Thoracic aorta (tissue), 2 donors: ENCODE results near the gene NEK8. TPM values are rescaled to one million over a fixed set of nuclear protein-coding genes. Genes with fewer than 3 reads are reported as not detected.
"Not testable (repeated sequence)": the region's sequence is repeated elsewhere in the genome, so short reads cannot be mapped to it uniquely, and the experiment has no call there.

Experiments used
- ATAC-seq: fragments of 150-250 bp; one replicate; pipeline ENCODE4 v1.8.0; 2017; ENCODE audit warnings: low read depth; ENCODE audit not compliant: insufficient number of reproducible peaks, low FRiP score
- DNase-seq: peaks from one replicate; pipeline ENCODE4 v3.0.0-alpha.2; 2020; ENCODE audit warnings: low spot score
- H3K27ac ChIP-seq, 2 donors: fragments of 200-600 bp; sonication (generic); 1 replicate in 1 of 2; 2 replicates in 1 of 2; pipeline ENCODE4 v1.5.1; 2016; ENCODE audit warnings: mild to moderate bottlenecking in 2 of 2, moderate library complexity in 2 of 2
- H3K27me3 ChIP-seq: fragments of 200-600 bp; sonication (generic); replicated peaks from 2 replicates; pipeline ENCODE4 v1.6.0; 2016; ENCODE audit warnings: mild to moderate bottlenecking; ENCODE audit not compliant: insufficient read depth
- H3K36me3 ChIP-seq: fragments of 200-600 bp; sonication (generic); one replicate; pipeline ENCODE4 v1.5.1; 2016
- H3K4me1 ChIP-seq, 2 donors: fragments of 200-600 bp; sonication (generic); 1 replicate in 1 of 2; 2 replicates in 1 of 2; pipeline versions ENCODE4 v1.5.1 to v1.6.0; 2016; ENCODE audit warnings: low read depth in 2 of 2, mild to moderate bottlenecking in 1 of 2; ENCODE audit not compliant: control insufficient read depth in 1 of 2
- H3K4me3 ChIP-seq: fragments of 200-600 bp; sonication (generic); 2 replicates; pipeline ENCODE4 v1.5.1; 2016; ENCODE audit warnings: mild to moderate bottlenecking
- H3K9me3 ChIP-seq: fragments of 200-600 bp; sonication (generic); 2 replicates; pipeline ENCODE4 v1.5.1; 2016
- total RNA-seq, 2 donors: library from RNA; depleted of rRNA; stranded (reverse); fragments of >200 nt; gene quantifications; one replicate each; pipeline versions ENCODE4 v1.1.0 to v1.2.3, GENCODE V29; 2016
- TF ChIP-seq, protein P1 (sequence below): fragments of 200-600 bp; sonication (generic); IDR thresholded peaks from one replicate; pipeline ENCODE4 v1.5.1; 2019; ENCODE audit warnings: antibody characterized with exemption

Gene NEK8
- total RNA-seq, 2 donors from 2014 or later, result 1.5 to 2.2 TPM

DNA sequence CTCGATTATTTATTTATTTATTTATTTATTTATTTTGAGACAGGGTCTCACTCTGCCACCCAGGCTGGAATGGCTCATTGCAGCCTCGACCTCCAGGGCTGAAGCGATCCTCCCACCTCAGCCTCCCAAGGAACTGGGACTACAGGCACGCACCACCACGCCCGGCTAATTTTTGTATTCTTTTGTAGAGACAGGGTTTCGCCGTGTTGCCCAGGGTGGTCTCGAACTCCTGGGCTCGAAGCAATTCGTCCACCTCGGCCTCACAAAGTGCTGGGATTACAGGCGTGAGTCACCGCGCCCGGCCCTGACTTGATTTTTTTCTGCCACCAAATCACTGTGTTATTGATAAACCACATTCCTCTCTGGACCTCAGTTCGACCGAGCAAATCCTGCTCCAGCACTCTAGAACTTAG is 9.6 kb upstream of the NEK8 start:
- DNase-seq (no peak), ATAC-seq (no peak)
- H3K9me3 ChIP-seq, result no peaks in the 10 kb centered on the region
- peak overlapping the region; percentile 80 for H3K4me3 ChIP-seq
- no peaks in the 10 kb centered on the region for H3K27me3 ChIP-seq
- TF ChIP-seq, protein P1, sequence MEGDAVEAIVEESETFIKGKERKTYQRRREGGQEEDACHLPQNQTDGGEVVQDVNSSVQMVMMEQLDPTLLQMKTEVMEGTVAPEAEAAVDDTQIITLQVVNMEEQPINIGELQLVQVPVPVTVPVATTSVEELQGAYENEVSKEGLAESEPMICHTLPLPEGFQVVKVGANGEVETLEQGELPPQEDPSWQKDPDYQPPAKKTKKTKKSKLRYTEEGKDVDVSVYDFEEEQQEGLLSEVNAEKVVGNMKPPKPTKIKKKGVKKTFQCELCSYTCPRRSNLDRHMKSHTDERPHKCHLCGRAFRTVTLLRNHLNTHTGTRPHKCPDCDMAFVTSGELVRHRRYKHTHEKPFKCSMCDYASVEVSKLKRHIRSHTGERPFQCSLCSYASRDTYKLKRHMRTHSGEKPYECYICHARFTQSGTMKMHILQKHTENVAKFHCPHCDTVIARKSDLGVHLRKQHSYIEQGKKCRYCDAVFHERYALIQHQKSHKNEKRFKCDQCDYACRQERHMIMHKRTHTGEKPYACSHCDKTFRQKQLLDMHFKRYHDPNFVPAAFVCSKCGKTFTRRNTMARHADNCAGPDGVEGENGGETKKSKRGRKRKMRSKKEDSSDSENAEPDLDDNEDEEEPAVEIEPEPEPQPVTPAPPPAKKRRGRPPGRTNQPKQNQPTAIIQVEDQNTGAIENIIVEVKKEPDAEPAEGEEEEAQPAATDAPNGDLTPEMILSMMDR, result no peak
- H3K27ac ChIP-seq, result peak overlapping the region; percentile 94 to 98
- peaks cover 39% of the 10 kb centered on the region for H3K36me3 ChIP-seq
- peaks cover 29 to 56% of the 10 kb centered on the region in 2 donors for H3K4me1 ChIP-seq

DNA sequence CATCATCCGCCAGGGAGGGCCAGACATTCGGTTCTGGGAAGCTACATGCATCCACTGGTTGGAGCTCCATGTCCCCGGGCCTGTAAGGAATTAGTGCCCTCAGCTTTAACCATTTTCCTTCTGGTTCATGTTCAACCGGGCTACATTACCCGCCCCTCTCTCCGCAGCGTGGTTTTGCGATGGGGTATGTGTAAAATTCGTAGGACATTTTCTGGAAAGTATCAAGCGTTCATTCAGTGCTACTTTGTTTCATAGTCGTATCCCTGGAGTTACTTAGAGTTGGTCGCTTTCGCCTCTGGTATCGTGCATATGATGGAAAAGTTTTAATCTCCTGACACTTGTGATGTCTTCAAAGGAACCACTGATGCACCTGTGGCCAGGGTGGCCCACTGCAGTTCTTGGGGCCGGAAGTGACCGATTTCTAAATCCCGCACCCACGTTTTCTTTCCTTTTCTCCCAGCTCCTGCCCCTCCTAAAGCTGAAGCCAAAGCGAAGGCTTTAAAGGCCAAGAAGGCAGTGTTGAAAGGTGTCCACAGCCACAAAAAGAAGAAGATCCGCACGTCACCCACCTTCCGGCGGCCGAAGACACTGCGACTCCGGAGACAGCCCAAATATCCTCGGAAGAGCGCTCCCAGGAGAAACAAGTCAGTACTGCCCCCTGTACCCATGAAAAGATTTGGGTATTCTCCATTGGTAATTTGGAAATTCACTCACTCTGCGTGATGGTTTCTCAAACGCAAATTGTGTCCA is 8.2 kb upstream of the NEK8 start:
- TF ChIP-seq, protein P1, result no peak
- H3K4me1 ChIP-seq, result peaks cover 32 to 59% of the 10 kb centered on the region in 2 donors
- H3K27ac ChIP-seq, result peak overlapping the region; percentile 94 to 98
- H3K36me3 ChIP-seq, result peaks cover 34% of the 10 kb centered on the region
- no peaks in the 10 kb centered on the region for H3K27me3 ChIP-seq
- ATAC-seq, result no peak
- no peaks in the 10 kb centered on the region for H3K9me3 ChIP-seq
- DNase-seq, result no peak
- peak overlapping the region; percentile 80 for H3K4me3 ChIP-seq

DNA sequence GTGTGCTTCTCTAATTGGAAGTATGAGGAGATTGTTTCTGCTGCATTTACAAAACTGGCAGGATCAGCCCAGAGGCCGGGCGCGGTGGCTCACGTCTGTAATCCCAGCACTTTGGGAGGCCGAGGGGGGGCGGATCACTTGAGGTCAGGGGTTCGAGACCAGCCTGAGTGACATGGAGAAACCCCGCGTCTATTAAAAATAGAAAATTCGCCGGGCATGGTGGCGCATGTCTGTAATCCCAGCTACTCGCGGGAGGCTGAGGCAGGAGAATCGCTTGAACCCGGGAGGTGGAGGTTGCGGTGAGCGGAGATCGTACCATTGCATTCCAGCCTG is 7.6 kb upstream of the NEK8 start:
- not testable (repeated sequence) for DNase-seq, H3K27me3 ChIP-seq, H3K9me3 ChIP-seq, ATAC-seq, H3K27ac ChIP-seq
- Histone ChIP-seq H3K4me3 (peak overlapping the region; percentile 80), H3K36me3 (peaks cover 29% of the 10 kb centered on the region), H3K4me1 (peaks cover 34 to 59% of the 10 kb centered on the region in 2 donors)

DNA sequence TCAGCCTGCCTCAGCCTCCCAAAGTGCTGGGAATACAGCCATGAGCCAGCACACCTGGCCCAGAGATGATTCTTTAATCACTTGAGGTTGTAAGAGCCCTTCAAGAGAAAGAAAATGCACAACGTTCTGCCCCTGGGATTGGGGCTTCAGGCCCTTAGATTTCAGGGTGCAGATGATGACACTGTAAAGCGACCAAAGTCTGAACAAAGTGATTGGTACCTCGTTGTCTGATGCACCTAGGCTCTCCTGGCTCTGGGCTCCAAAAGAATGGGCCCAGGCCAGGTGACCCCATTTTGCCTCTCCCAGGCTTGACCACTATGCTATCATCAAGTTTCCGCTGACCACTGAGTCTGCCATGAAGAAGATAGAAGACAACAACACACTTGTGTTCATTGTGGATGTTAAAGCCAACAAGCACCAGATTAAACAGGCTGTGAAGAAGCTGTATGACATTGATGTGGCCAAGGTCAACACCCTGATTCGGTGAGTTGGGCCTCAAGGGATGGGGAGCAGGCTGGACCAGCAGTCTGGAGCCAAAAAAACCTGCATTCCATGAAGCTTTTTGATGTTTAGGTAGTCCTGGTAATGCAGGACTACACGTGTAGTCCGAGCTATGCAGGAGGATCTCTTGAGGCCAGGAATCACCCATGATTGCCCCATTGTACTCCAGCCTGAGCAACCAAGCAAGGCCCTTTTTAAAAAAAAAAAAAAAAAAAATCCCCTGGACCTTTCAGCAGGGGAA is 6.0 kb upstream of the NEK8 start:
- H3K9me3 ChIP-seq, result no peaks in the 10 kb centered on the region
- H3K27ac ChIP-seq, result no peak overlapping the region
- ATAC-seq (no peak), DNase-seq (no peak)
- peaks cover 29% of the 10 kb centered on the region for H3K36me3 ChIP-seq
- H3K4me1 ChIP-seq, result peaks cover 37 to 53% of the 10 kb centered on the region in 2 donors
- TF ChIP-seq, protein P1, result no peak
- no peak overlapping the region for H3K4me3 ChIP-seq
- H3K27me3 ChIP-seq, result no peaks in the 10 kb centered on the region

DNA sequence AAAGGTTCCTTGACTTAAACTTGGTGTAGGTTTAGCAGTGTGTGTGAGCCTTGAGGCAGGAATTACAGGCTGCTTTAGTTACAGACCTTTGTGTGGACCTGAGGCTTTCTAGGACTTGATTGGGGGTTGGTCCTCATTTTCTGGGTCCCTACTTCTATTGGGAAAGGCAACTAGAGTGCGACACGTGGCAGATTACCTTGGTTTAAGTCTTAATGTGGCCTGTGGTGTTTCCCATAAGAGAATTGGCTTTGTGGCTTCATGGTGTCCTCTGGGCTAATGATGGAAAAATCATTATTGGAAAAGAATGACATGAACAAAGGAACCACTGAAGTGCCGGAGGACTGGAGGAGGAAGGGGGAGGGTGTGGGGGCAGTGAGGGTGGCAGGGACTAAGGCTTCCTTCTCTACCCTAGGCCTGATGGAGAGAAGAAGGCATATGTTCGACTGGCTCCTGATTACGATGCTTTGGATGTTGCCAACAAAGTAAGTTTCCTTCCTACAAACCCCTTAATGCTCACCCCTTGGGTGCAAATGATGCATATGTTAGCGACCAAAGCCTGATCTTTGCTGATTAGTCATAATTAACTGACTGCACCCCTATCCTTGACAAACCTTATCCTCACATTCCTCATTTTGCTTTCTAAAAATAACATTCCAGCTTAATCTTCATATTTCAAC is 5.3 kb upstream of the NEK8 start:
- peaks cover 29% of the 10 kb centered on the region for H3K36me3 ChIP-seq
- H3K27me3 ChIP-seq, result no peaks in the 10 kb centered on the region
- DNase-seq (no peak), ATAC-seq (no peak)
- no peak overlapping the region for H3K27ac ChIP-seq
- TF ChIP-seq, protein P1, result no peak
- no peak overlapping the region for H3K4me3 ChIP-seq
- no peaks in the 10 kb centered on the region for H3K9me3 ChIP-seq
- peaks cover 40 to 57% of the 10 kb centered on the region in 2 donors for H3K4me1 ChIP-seq

DNA sequence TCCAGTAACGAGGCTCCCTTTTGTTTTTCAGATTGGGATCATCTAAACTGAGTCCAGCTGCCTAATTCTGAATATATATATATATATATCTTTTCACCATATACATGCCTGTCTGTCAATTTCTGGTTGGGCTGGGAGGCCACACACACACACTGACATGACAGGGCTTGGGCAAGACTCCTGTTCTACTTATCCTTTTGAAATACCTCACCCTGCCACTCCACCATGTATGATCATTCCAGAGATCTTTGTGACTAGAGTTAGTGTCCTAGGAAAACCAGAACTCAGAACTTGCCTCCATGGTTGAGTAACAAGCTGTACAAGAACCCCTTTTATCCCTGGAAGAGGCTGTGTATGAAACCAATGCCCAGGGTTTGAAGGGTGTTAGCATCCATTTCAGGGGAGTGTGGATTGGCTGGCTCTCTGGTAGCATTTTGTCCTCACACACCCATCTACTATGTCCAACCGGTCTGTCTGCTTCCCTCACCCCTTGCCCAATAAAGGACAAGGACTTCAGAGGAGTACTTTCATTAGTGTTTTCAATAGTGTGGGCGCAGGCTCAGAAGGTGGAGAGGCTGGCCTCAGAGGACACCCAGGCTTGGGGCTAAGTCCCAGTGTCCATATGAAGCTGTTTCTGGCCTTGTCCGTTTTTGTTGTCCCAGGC is 4.6 kb upstream of the NEK8 start:
- not testable (repeated sequence) for ATAC-seq, H3K27me3 ChIP-seq, H3K27ac ChIP-seq, DNase-seq, H3K4me3 ChIP-seq, H3K9me3 ChIP-seq
- peaks cover 29% of the 10 kb centered on the region for H3K36me3 ChIP-seq
- peaks cover 33 to 50% of the 10 kb centered on the region in 2 donors for H3K4me1 ChIP-seq
